Uterus (tissue), 4 donors: Measurements from ENCODE around the gene KIF9. TPM values are rescaled to one million over a fixed set of nuclear protein-coding genes. Genes with fewer than 3 reads are reported as not detected.
"Not testable (repeated sequence)": the region's sequence is repeated elsewhere in the genome, so short reads cannot be mapped to it uniquely, and the experiment has no call there.

Experiments used
- DNase-seq, 2 donors: peaks; one replicate each; pipeline ENCODE4 v3.0.0-alpha.2; 2019 to 2020
- H3K27ac ChIP-seq, 2 donors: fragments of 200-600 bp; sonication (generic); 1 replicate in 1 of 2; 2 replicates in 1 of 2; pipeline ENCODE4 v1.5.1; 2016 to 2018
- H3K27me3 ChIP-seq, 2 donors: fragments of 200-600 bp; sonication (generic); one replicate each; pipeline ENCODE4 v1.5.1; 2018 to 2019; ENCODE audit warnings: control low read depth in 1 of 2
- H3K36me3 ChIP-seq, 2 donors: fragments of 200-600 bp; sonication (generic); one replicate each; pipeline ENCODE4 v1.5.1; 2019; ENCODE audit warnings: control low read depth in 1 of 2
- H3K4me1 ChIP-seq, 2 donors: fragments of 200-600 bp; sonication (generic); one replicate each; pipeline ENCODE4 v1.5.1; 2018 to 2019; ENCODE audit warnings: control low read depth in 1 of 2
- H3K4me3 ChIP-seq, 2 donors: fragments of 200-600 bp; sonication (generic); 1 replicate in 1 of 2; 2 replicates in 1 of 2; pipeline ENCODE4 v1.5.1; 2018 to 2019; ENCODE audit warnings: mild to moderate bottlenecking in 1 of 2
- H3K9me3 ChIP-seq, 2 donors: fragments of 200-600 bp; sonication (generic); one replicate each; pipeline ENCODE4 v1.5.1; 2019; ENCODE audit warnings: control low read depth in 1 of 2
- POLR2A ChIP-seq, 2 donors: fragments of 450-650 bp; IDR thresholded peaks; one replicate each; pipeline ENCODE4 v1.6.1; 2016; ENCODE audit warnings: antibody characterized with exemption in 2 of 2, mild to moderate bottlenecking in 1 of 2, moderate library complexity in 1 of 2
- intact Hi-C: fragments of 100-400 bp; cut with DNase I; formaldehyde crosslinking; loops from one replicate; pipeline ENCODE4 v1.15.1; 2023; ENCODE audit warnings: low total_unique reads
- total RNA-seq, 4 donors: library from RNA; depleted of rRNA in 3 of 4; stranded (reverse); fragments of >200 nt in 3 of 4; gene quantifications; one replicate each; pipeline versions ENCODE4 v1.1.0 to v1.2.4, GENCODE V29; 2014 to 2023
- TF ChIP-seq, protein P1 (sequence below), 4 experiments: fragments of 200-600 bp in 2 of 4; fragments of 450-650 bp in 2 of 4; sonication (generic) in 2 of 4; IDR thresholded peaks; one replicate each; pipeline ENCODE4 v1.5.1; 2016 to 2019; ENCODE audit warnings: antibody characterized with exemption in 4 of 4, mild to moderate bottlenecking in 2 of 4, moderate library complexity in 1 of 4
- donor health status: DM: yes; HTN: yes; CAD: no.

The KIF9 gene
- total RNA-seq, 4 donors from 2014 or later: 1.8 to 7.4 (median 4.1) TPM; not detected in 1

- DNase-seq: no peak
Measured at GRCh38 chr3:47261301-47261700, 21.3 kb downstream of the KIF9 start.

DNA sequence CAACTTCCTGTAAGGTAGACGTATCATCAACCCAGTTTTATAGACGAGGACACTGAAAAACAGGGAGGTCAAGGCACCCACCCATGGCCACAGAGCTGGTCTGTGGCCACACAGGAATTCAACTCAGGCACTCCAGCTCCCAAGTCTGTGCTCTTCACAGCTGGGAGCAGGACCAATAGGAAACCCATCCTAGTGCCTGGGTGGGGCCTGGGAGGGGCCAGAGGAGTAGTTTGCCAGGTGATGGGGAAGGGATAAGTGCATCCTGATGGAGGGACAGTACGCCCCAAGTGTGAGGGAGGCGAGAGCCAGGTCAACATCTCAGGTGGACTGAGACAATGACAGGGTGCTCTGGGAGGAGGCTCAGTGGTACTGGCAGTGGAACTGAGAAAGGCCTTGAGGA is 22.0 kb downstream of the KIF9 start:
- no peak for DNase-seq
- no peak for TF ChIP-seq POLR2A (IDR thresholded peaks at IDR 0.05)
- TF ChIP-seq, protein P1, sequence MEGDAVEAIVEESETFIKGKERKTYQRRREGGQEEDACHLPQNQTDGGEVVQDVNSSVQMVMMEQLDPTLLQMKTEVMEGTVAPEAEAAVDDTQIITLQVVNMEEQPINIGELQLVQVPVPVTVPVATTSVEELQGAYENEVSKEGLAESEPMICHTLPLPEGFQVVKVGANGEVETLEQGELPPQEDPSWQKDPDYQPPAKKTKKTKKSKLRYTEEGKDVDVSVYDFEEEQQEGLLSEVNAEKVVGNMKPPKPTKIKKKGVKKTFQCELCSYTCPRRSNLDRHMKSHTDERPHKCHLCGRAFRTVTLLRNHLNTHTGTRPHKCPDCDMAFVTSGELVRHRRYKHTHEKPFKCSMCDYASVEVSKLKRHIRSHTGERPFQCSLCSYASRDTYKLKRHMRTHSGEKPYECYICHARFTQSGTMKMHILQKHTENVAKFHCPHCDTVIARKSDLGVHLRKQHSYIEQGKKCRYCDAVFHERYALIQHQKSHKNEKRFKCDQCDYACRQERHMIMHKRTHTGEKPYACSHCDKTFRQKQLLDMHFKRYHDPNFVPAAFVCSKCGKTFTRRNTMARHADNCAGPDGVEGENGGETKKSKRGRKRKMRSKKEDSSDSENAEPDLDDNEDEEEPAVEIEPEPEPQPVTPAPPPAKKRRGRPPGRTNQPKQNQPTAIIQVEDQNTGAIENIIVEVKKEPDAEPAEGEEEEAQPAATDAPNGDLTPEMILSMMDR (IDR thresholded peaks at IDR 0.05): no peak
- Histone ChIP-seq H3K27ac (no peak overlapping the region), H3K4me3 (no peak overlapping the region), H3K9me3 (no peaks in the 10 kb centered on the region), H3K27me3 (no peaks in the 10 kb centered on the region), H3K4me1 (no peaks in the 10 kb centered on the region), H3K36me3 (no peaks in the 10 kb centered on the region)
- intact Hi-C loops: no loop called here

More at GRCh38 chr3:47261301-47261700, 21.3 kb downstream of the KIF9 start:
- Histone ChIP-seq H3K4me3 (no peak overlapping the region), H3K27me3 (no peaks in the 10 kb centered on the region), H3K36me3 (no peaks in the 10 kb centered on the region), H3K4me1 (no peaks in the 10 kb centered on the region), H3K27ac (no peak overlapping the region), H3K9me3 (no peaks in the 10 kb centered on the region)
- intact Hi-C loops: no loop called here
- TF ChIP-seq, protein P1 (IDR thresholded peaks at IDR 0.05): no peak
- TF ChIP-seq POLR2A (IDR thresholded peaks at IDR 0.05): no peak

GRCh38 chr3:47259114-47259513 is 23.5 kb downstream of the KIF9 start:
- TF ChIP-seq POLR2A (IDR thresholded peaks at IDR 0.05): no peak
- TF ChIP-seq, protein P1 (IDR thresholded peaks at IDR 0.05): no peak
- Histone ChIP-seq H3K27ac (no peak overlapping the region), H3K4me3 (no peak overlapping the region), H3K9me3 (no peaks in the 10 kb centered on the region), H3K27me3 (no peaks in the 10 kb centered on the region), H3K36me3 (no peaks in the 10 kb centered on the region), H3K4me1 (no peaks in the 10 kb centered on the region)
- intact Hi-C loops: no loop called here
- no peak for DNase-seq

DNA sequence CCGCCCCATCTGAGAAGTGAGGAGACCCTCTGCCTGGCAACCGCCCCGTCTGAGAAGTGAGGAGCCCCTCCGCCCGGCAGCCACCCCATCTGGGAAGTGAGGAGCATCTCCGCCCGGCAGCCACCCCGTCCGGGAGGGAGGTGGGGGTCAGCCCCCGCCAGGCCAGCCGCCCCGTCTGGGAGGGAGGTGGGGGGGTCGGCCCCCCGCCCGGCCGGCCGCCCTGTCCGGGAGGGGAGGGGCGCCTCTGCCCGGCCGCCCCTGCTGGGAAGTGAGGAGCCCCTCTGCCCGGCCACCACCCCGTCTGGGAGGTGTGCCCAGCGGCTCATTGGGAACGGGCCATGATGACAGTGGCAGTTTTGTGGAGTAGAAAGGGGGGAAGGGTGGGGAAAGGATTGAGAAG is 26.3 kb downstream of the KIF9 start:
- H3K4me3 ChIP-seq, intact Hi-C loops, H3K27ac ChIP-seq, H3K27me3 ChIP-seq, DNase-seq, H3K9me3 ChIP-seq, H3K4me1 ChIP-seq, H3K36me3 ChIP-seq: not testable (repeated sequence)

DNA sequence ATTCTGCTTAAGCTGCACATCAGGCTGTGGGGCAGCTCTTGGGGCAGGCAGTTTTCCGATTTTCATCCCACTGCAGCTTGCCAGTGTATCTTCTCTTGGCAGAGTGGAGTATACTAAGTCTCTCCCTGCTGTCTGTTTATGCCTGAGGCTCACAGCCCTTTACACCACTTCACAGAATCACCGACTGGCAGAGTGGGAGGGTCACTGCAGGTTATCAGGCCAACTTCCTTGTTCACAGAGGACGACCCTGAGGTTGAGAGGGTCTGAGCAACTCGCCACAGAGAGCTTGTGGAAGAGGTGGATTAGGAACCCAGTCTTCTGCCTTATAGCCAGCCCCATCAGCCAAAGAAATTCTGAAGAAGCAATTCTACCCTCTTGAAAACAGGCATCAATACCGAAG is 30.9 kb downstream of the KIF9 start:
- no peak for TF ChIP-seq POLR2A (IDR thresholded peaks at IDR 0.05)
- TF ChIP-seq, protein P1 (IDR thresholded peaks at IDR 0.05): no peak
- no peak for DNase-seq
- Histone ChIP-seq H3K4me3 (no peak overlapping the region), H3K27ac (no peak overlapping the region), H3K9me3 (no peaks in the 10 kb centered on the region), H3K36me3 (no peaks in the 10 kb centered on the region), H3K4me1 (no peaks in the 10 kb centered on the region), H3K27me3 (no peaks in the 10 kb centered on the region)
- intact Hi-C loops: no loop called here

DNA sequence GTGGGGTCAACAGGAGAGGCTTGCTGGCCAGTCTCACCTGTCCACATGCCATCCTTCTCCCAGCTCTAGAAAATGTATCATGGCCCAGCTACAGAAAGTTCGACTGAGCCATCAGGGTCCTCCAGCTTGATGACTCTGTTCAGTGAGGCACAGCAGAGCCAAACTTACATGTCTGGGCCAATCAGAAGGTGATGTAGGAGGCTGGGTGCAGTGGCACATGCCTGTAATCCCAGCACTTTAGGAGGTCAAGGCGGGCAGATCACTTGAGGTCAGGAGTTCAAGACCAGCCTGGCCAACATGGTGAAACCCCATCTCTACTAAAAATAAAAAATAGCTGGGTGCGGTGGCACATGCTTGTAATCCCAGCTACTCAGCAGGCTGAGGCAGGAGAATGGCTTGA is 31.5 kb downstream of the KIF9 start:
- H3K4me1 ChIP-seq, H3K4me3 ChIP-seq, H3K36me3 ChIP-seq, intact Hi-C loops, H3K27ac ChIP-seq, H3K9me3 ChIP-seq, H3K27me3 ChIP-seq, DNase-seq: not testable (repeated sequence)
